OCI-M2 (cell line): Measurements from ENCODE around the gene THNSL1.
"Not testable (repeated sequence)": the region's sequence is repeated elsewhere in the genome, so short reads cannot be mapped to it uniquely, and the experiment has no call there.

Source experiments
- DNase-seq: peaks from one replicate; lab custom pipeline; 2025; ENCODE audit not compliant: unreplicated experiment; lab: John Stamatoyannopoulos, UW

THNSL1 gene

DNA sequence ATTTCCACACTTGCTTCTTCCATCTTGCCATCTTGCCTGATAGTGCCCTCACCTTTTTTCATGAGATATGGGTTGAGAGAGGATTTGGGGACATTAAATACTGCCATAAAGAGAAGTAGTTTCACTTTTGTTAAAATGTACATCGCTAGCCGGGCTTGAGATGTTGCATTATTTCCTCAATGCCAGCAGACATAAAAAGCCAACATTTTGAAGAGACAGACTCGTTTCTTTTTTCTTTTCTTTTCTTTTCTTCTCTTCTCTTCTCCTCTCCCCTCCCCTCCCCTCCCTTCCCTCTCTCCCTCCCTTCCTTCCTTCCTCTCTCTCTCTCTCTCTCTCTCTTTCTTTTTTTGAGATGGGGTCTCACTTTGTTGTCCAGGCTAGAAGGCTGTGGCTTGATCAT lies 18.4 kb upstream of the THNSL1 start:
- no peak for DNase-seq

DNA sequence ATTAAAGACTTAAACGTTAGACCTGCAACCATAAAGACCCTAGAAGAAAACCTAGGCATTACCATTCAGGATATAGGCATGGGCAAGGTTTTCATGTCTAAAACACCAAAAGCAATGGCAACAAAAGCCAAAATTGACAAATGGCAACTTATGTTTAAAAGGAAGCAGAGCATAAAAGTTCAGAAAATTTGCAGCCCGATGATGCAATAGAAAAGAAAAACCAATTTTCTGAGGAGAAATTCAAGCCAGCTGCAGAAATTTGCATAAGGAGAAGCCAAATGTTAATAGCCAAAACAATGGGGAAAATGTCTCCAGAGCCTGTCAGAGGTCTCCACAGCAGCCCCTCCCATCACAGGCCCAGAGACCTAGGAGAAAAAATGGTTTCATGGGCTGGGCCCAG lies 4.8 kb upstream of the THNSL1 start:
- DNase-seq = not testable (repeated sequence)

DNA sequence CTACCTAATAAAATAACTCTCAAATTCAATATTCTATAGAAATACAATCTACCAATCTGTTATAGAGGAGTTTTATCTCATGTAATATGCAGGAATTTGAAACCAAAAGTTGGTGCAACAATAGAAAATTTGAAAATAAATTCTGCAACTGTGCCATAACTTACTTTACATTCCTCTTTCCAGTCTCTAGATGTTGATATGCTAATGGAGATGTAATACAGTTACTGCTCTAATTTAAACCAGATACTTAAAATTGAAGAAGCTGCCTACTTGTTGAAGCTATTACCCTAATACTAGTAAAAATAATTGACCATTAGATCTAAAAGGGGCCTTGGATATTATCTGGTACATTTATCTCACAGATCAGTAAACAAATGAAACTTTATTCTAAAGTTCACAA lies 1.8 kb upstream of the THNSL1 start:
- DNase-seq = no peak

DNA sequence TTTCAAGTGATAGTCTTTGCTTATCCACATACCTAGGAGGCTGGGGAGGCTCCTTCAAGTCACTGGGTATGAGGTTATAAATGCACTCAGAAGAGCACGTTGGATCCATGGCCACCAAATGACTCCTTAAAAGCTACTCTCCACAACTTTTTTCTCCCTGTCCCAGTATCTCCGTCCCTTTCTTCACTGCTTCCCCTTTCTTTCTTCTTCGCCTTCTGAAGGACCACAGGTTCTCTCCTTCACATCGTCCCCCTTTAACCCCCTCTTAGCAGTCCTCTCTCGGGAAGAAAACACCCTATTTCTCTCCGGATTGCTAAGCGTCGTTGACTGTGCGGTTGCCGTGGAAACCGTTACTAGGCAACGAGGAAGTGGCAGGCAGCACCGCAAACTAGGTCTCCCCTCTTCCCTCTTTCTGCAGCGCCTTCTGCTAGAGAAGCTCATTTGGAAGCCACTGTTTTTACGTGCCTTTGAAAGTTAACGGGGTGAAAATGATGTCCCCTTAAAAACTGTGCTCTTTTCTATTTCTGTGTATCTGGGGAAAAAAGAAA lies 510 bp upstream of the THNSL1 start, which contains the start of gene ENKUR:
Gene ENKUR, minus strand, starts transcription at position 331 of the 548 bp plus-strand sequence. Its CDS starts 222 bp downstream, at position 109.
- DNase-seq = peak; percentile 87

DNA sequence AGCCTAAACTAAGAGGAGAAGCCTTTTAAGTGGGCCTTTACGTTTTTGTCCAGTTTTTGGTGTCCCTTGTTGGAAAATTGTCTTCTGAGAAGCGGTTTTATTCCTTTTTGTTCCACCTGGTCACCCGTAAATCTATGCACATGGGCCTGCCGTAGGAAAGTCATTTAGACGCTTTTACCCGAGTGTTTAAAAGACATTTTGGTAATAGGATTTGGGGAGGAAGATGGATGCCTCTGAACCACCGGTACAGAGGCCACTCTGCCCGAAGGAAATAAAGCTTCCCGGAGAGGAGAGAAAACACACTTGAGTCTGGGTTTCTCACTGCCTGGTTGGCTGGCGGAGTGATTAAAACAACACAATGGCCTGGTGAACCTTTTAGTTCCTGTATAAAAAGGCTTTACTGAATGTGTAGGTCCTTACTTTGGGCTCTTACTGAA lies 760 bp downstream of the THNSL1 start:
- DNase-seq = no peak

DNA sequence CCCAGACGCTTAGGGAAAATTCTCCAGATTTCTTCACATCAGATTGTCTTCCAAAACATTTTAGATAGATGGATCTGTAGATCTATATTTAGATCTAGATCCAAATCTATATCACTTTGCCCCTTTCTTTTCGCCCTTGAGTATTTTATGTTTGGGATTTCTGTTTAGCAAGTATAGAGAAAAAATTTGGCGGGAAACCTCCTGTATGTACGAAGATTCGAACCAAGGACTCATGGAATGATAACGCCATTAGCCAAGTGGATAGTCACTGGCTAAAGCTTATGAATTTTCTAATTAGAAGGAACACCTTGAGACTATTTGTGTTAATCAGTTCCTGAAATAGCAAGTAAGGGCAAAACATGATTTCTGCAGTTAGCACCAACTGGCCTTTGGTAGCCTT lies 1.2 kb downstream of the THNSL1 start:
- no peak for DNase-seq

DNA sequence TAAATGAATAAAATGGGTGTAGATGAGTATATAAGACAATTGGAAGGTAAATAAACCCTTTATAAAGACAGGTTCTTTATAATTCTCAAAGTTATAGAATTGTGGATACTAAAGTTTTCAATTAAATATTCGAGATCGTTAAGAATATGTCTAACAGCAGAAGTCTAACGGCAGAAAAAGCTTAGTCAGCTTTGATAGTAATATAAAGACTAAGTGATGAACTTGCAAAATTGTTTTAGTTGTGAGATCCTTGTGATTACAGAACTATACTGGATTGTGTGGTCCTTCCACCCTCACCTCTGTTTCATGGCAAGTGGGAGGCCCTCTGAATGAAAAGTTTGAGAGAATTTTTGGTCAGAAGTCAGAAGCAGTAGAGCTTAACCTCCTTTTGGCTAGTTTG lies 2.3 kb downstream of the THNSL1 start:
- DNase-seq = no peak

DNA sequence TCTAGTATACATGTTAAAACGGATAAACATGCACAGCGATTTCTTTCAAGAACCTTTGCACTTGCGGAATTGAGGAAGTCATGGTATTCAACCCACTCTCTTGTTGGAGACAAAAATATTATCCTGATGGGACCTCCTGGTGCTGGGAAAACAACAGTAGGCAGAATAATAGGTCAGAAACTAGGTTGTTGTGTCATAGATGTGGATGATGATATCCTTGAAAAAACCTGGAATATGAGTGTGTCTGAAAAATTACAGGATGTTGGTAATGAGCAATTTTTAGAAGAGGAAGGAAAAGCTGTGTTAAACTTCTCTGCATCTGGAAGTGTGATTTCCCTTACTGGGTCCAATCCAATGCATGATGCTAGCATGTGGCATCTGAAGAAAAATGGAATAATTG lies 6.9 kb downstream of the THNSL1 start:
- no peak for DNase-seq

DNA sequence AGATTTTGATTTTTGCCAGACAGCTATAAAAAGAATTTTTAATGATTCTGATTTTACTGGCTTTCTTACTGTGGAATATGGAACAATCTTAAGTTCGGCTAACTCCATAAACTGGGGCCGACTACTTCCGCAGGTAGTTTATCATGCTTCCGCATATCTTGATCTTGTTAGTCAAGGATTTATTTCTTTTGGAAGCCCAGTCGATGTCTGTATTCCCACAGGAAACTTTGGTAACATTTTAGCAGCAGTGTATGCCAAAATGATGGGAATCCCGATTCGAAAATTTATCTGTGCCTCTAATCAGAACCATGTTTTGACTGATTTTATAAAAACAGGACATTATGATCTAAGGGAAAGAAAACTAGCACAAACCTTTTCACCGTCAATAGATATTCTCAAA lies 8.1 kb downstream of the THNSL1 start:
- DNase-seq = no peak

DNA sequence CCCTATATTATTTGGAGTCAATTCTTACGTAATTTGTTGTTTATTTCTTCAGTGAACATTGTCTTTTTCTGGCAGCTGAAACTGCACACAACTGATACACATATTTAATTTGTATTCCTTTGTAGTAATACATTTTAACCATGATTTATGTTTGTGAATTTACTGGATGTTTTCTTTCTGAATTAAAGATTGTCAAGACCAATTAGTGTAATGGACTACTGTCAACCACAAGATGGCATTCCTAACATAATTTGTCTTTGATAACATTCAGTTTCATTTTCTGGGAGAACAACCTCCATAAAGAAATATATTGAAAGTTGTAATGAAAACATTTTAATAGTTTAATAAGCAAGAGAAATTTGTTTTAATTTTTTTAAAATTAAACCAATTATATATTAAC lies 10.1 kb downstream of the THNSL1 start:
- DNase-seq = no peak

DNA sequence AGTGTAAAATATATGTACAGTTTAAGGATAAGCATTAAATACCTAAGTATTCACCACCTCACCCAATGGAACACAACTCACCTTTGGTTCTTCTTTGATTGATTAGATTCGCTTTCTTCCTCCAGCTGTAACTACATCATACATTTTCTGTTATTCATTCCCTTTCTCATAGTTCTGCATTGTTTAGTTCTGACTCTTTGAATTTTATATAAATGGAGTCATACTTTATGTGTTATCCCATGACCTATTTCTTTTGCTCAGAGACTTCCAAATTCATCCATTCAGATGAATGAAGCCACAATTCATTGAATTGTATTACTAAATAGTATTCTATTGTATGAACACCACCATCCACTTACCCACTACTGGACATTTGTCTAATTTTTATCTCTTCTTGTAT lies 12.3 kb downstream of the THNSL1 start:
- DNase-seq = no peak

DNA sequence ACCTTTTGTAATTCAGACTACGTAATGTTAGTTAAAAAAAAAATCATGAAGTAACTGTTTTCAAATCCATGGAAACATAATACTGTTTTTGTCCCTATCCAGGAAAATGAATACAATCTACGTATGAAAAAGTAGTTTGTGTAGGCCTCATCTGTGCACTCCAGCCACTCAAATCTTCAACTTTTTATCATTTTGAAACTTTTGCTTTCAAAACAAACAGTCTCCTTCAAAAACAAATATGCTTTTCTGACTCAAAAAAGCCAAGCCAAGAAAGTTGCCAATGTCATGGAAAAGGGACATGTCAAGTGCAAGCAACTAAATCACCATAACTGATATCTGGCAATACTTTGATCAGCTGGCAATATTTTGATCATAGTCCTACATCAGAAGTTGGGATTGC lies 13.1 kb downstream of the THNSL1 start:
- DNase-seq = no peak

DNA sequence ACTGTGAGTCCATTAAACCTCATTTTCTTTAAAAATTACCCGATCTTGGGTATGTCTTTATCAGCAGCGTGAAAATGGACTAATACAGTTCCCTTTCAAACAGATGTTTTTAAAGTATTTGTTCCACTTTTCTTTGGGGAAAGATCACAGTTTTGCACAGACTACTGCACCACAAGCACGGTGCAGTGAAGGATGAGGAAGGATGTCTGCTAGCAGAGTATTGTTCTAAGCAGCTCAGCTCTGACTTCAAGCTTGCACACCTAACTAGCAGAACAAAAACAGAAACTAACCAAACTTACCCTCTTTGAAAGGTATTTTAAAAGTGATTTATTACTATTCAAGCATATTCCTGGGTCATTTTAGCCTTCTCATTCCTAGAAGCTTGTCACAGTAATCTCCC lies 20.0 kb downstream of the THNSL1 start:
- no peak for DNase-seq

DNA sequence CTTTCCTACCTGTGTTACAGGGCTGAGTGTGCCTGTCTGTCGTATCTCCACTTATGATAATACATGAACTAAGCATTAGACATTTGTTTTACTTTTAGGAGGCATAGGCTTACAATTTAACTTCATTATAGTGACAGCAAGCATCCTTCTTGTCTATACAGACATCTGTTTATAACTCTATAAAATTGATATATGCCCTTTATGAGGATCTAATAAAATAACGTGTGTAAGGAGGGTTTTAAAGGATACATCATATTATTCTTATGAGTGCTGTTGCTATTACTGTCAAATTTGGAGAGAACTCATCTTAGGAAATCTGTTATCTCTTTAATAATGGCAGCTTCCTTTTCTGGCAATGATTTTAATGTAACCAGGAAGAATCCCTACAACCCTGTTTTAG lies 21.9 kb downstream of the THNSL1 start:
- no peak for DNase-seq

DNA sequence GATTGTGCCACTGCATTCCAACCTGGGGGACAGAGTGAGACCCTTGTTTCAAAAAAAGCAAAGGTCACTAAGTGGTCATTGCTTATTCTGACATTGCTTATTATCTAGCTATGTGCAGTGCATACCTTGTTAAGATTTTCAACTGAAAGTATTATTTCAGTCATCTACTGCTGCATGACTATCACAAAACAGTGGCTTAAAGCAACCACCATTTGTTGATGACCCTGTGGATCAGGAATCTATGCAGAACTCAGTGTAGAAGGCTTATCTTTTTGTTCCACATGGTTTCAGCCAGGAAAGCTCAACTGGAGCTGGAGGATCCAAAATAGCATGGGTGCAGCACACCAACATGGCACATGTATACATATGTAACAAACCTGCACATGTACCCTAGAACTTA lies 23.1 kb downstream of the THNSL1 start:
- no peak for DNase-seq

DNA sequence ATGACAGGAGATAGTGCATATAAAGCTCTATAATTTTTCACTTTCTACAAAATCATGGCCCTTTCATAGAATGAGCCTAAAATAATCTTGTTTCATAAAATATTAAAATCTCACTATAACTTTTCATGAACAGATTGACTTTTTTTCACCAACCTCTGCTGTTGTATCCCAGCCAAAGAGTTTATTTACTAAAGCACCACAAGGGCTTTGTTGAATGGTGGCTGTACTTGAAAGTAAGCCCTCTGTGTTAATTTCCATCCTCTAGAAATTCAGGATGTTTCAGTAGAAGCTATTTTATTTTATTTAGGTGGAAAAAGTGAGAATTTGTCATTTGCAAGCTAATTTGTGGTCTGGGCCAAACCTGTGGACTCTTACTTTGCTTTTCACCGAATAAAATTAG lies 30.2 kb downstream of the THNSL1 start:
- no peak for DNase-seq

DNA sequence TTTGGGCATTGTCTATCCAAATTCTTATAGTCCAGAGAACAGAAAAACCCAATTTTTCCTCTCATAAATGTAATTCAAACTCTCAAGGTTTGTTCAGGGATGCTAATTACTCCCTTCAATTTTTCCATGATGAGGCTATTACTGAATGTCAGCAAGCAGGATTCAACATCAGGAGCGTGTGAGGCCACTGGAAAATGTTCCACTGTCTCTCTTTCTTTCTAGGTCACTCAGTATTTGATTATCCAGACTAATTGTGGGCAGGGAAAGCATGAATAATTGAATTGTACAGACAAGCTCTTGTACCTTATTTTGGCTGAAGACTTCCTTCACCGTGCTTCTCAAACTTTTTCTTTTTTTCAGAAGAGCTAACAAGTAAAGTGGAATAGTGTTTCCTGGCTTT lies 30.7 kb downstream of the THNSL1 start:
- no peak for DNase-seq

DNA sequence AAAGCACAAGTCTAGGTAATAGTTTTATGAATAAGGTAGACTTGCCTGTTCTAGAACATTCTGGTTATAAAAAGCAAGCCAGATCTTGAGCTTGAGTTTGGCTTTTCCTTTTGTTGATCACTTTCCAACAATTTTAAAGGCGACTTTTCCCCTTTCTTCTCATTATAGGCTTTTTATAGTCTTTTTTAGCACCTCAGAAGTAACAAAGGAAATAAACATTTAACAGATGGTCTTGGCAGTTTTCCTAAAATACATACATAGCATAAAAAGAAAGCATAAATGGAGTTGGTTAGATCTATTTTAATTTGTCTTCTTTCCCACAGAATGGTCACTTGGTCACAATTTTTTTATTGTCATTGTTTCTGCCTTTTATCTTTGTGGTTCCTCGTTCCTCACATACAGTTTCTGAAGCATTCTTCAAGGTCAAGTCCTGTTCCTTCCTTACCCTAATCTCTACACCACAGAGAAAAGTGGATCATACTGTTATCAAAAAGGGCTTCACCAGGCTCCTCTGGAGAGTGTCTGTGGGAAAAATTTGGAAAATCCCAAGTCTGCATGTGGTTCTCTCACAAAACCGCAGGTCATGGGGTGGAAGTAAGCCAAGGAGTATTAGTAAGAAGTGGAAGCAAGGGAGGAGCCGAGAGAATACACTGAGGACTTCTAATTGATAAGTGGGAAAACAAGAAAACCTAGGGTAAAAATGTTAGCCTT lies 31.3 kb downstream of the THNSL1 start:
- peak; percentile 15 for DNase-seq

DNA sequence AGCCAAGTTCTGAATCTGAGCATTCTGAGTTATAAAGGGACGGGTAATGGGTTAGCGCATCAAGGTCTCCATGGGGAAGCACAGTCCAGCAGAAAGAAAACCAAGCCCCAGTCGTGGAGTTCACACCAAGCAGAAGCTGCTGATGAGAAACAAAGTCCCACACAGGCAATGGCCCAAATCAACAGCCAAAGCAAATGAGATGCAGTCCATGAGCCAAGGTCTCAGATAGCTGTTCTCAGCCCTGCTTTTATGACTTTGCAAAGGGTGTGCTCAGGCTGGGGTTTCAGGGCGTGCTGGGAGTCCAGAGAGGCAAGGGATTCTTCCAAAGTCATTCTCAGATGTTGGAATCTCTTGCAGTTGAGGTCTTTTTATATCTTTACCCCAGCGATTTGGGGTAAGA lies 32.0 kb downstream of the THNSL1 start:
- no peak for DNase-seq

DNA sequence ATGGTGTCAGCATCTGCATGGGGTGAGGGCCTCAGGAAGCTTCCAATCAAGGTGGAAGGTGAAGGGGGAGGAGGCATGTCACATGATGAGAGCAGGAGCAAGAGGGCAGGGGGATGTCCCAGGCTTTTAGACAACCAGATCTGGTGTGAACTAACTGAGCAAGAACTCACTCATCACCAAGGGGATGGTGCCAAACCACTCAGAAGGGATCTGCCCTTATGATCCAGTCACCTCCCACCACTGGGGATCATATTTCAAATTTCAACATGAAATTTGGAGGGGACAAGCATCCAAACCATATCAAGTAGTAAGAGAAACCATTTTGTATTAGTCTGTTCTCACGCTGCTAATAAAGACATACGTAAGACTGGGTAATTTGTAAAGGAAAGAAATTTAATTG lies 33.6 kb downstream of the THNSL1 start:
- no peak for DNase-seq

DNA sequence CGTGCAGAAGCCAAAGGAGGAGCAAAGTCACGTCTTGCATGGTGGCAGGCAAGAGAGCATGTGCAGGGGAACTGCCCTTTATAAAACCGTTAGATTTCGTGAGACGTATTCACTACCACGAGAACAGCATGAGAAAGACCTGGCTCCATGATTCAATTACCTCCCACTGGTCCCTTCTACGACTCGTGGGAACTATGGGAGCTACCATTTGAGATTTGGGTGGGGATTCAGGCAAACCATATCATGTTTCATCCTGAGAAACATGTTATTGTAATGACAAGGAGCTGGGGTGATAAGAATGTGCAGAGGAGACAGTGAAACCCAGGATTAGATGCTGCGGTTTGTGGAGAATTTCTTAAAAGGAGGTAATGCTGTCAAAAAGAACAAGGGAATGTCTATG lies 34.0 kb downstream of the THNSL1 start:
- no peak for DNase-seq

DNA sequence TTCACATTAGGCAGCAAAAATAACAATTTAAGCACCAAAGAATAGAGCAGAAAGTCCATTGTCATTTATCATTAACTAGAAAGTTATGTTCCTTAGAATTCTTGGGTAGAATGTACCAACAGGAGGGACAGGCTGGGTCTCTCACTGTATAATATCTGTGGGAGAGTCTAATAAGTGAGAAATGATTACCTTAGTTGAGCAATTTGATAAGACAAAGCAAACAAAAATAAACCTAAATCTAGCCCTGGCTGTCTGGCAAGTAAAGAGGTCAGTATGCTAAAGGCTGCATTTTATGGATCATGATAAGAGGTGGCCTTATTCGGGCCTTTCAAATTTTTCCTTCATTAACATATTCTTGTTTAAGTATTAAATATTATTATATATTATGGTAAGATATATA lies 35.6 kb downstream of the THNSL1 start:
- no peak for DNase-seq

DNA sequence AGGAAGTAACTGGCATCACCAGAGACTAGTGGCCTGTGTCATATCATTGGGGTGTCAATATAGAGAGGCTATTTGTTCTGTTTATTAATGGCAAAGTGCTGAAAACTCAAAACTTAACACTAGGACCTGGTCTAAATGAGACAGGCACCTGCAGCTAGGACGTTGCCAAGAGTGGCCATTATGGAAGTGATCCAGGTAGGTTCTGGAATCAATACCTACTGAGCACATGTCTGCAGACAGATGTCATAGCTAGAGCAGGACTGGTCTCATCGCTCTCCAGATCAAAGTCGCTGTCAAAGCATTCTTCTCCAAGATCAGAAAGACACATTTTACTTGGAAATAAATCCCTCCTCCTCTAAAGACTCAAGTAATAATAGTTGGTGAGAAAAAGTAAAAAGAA lies 40.3 kb downstream of the THNSL1 start:
- DNase-seq = no peak
